ENCODE results near the gene SLC6A16.
"Not testable (repeated sequence)": the region's sequence is repeated elsewhere in the genome, so short reads cannot be mapped to it uniquely, and the experiment has no call there.

Gene SLC6A16

GRCh38 chr19:49328741-49329140, 3.8 kb upstream of the SLC6A16 start:
- DNase-seq = no peak

DNA sequence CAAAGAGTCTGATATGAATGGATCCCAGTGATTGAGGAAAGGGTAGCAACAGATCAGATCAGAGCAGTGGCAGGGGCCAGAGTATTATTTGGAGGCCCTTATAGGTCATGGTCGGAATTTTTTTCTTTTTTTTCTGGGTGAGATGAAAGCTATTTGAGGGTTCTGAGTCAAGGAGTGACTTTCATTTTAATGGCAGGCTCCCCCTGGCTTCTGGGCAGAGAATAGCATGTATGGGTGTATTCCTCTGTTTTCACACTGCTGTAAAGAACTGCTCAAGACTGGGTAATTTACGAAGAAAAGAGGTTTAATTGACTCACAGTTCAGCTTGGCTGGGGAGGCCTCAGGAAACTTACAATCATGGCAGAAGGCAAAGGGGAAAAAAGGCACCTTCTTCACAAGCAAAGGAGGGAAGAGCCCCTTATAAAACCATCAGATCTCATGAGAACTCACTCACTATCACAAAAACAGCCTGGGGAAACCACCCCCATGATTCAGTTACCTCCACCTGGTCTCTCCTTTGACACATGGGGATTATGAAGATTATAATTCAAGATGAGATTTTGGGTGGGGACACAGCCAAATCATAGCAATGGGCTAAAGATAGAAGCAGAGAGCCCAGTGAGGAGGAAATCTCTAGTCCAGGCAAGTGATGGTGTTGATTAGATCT, 3.0 kb upstream of the SLC6A16 start:
- DNase-seq = peak; percentile 53 to 61

DNA sequence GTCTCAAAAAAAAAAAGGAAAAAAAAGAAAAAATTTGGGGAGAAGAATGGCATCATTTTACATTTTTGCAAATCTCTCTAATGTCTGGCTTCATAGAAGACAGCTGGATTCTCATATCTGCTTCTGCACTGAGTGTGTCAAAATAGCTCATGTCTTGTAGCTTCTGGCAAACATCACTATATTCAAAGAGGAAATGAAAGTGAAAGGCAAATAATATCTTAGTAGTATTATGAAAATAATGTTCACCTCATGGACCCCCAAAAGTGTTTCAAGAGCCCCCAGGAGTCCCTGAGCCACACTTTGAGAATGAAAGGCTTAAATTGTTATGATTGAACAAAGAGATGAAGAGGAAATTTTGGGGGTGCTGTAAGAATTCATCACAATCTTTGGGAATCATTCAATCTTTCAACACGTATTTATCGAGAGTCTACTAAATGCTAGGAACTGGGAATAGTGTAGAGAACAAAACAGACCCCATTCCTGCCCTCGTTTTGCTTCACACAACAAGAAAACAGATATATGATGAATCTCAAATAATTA, 1.2 kb upstream of the SLC6A16 start:
- DNase-seq = no peak

GRCh38 chr19:49325756-49326155, 765 bp upstream of the SLC6A16 start:
- not testable (repeated sequence) for DNase-seq

- DNase-seq = no peak
These were observed 6.7 kb downstream of the SLC6A16 start for GRCh38 chr19:49318296-49318695.

DNA sequence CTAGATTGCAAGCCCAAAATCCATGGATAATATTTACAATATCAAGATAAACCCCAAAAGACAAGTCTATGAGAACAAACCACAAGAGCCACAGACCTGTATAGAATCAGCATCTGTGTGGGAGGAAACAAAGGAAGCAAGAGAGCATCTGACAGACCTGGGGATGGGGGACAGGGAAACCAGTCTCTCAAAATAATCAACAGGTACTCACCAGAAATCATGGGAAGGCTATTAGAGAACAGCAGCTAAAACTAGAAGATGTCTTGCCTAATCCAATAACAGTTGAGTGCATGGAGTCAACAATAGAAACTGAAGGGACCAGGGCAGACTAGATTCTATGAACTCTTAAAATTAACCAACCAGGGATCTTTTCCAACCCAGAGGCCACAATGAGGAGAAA, 8.7 kb downstream of the SLC6A16 start:
- DNase-seq = no peak

DNA sequence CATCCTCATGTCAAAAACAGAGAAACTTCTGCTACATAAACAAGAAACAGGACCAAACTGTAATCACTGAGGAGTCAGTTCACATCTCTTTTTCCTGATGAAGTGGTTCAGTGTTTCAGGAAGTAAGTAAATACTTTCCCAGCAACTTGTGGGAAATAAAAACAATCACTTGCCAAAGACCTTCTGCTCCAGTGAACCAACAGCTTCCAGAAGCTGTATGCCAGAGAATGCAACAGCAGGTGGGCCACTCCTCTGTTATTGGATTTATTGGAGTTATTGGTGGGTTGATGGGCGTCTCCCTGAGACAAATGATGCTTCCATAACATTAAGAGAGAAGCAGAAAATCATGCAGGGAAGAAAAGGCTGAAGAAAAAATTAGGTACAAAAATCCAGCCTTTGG, 9.9 kb downstream of the SLC6A16 start:
- no peak for DNase-seq

GRCh38 chr19:49309087-49309486, 15.9 kb downstream of the SLC6A16 start:
- no peak for DNase-seq

DNA sequence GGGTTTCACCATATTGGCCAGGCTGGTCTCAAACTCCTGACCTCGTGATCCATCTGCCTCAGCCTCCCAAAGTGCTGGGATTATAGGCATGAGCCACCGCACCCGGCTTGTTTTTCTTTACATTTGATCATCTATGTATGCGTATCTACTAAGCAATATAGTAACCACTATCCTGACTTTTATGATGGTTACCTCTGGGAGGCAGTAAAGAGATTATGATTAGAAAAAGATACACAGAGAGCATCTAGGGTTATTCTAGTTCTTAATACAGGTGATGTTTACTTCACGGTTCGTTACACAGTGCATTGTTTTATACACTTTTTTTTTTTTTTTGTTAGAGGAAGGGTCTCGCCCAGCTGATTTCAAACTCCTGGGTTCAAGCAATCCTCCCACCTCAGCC, 18.3 kb downstream of the SLC6A16 start:
- DNase-seq = not testable (repeated sequence)

- no peak for DNase-seq
These were observed 23.1 kb downstream of the SLC6A16 start for GRCh38 chr19:49301866-49302252.

DNA sequence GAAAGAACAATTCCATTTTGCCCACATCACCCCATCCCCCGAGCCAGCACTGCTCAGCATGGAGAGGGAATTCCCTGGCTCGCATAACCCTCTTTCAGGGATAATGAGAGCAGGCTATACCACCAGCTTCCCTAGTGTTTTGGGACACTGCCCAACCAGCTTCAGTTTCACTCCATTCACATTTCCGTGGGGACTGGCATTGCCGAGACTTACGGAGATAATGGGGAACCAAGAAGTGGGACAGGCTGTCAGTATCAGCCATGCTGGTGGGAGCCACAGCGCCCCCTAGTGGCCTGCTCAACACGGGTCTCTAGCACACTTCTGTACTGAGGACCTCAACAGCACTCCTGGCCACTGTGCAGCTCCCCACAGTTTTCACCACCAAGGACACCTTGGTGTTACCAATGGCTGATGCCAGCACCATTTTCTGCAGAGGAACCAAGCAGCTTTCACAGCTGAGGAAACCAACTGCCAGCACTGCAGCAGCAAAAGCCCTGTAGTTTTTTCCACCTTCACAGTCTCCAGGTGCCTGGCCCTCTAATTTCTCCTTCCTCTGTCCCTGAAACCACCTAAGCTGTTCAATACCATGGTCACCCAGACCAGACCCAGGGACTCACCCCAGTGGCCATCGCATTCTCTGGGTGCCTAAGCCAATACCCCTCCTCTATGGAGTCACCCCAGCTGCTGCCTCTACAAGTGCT, 23.7 kb downstream of the SLC6A16 start:
- peak; percentile 87 to 91 for DNase-seq

GRCh38 chr19:49298653-49299052, 26.3 kb downstream of the SLC6A16 start:
- not testable (repeated sequence) for DNase-seq

DNA sequence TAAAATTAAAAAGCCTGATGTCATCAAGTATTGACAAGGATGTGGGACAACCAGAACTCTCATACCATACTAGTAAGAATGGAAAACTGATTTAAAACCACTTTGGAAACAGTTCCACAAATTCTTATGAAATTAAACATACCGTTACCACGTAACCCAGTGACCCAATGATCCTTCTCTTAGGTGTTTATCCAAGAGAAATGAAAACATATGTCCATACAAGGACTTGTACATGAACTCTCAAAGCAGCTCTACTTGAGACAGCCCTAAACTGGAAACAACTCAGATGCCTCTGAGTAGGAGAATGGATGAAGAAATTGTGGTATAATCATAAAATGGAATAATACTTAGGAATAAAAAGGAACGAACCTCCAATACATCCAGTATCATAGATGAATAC, 27.6 kb downstream of the SLC6A16 start:
- no peak for DNase-seq

GRCh38 chr19:49295208-49295880, 29.6 kb downstream of the SLC6A16 start:
- DNase-seq = no peak

GRCh38 chr19:49294401-49294800, 30.6 kb downstream of the SLC6A16 start:
- no peak for DNase-seq

DNA sequence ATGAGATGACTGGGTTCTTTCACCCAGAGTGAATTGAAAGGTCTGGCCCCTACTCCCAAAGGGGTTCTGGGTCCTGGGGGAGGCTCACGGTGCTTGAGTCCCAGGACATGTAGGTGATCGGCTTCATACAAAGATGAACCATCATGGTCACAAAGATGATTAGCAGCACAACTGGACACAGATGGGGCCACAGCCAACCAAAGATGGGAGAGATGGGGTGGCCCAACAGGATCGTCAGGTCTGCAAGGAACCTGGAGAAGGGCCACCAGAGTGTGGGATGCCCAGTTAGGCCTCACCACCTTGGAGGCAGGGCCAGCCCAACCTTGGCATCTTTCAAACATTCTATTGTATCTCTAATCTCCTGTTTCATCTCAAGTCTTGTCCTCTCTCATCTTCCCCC, 34.5 kb downstream of the SLC6A16 start:
- DNase-seq = no peak

- not testable (repeated sequence) for DNase-seq
These were observed 35.7 kb downstream of the SLC6A16 start for GRCh38 chr19:49289286-49289685.

DNA sequence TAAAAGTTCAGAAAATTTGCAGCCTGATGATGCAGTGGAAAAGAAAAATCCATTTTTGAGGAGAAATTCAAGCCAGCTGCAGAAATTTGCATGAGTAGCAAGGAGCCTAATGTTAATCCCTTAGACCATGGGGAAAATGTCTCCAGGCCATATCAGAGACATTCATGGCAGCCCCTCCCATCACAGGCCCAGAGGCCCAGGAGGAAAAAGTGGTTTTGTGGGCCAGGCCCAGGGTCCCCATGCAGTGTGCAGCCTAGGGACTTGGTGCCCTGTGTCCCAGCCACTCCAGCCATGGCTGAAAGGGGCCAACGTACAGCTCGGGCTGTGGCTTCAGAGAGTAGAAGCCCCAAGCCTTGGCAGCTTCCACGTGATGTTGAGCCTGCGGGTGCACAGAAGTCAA, 36.8 kb downstream of the SLC6A16 start:
- DNase-seq = not testable (repeated sequence)

GRCh38 chr19:49287141-49287770, 37.7 kb downstream of the SLC6A16 start:
- DNase-seq = no peak

DNA sequence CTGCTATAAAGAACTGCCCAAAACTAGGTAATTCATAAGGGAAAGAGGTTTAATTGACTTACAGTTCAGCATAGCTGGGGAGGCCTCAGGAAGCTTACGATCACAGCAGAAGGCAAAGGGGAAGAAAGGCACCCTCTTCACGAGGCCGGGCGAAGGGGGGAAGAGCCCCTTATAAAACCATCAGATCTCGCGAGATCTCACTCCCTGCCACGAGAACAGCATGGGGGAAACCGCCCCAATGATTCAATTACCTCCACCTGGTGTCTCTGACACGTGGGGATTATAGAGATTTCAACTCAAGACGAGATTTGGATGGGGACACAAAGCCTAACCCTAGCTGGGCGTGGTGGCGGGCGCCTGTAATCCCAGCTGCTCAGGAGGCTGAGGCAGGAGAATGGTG, 42.8 kb downstream of the SLC6A16 start:
- DNase-seq = no peak

DNA sequence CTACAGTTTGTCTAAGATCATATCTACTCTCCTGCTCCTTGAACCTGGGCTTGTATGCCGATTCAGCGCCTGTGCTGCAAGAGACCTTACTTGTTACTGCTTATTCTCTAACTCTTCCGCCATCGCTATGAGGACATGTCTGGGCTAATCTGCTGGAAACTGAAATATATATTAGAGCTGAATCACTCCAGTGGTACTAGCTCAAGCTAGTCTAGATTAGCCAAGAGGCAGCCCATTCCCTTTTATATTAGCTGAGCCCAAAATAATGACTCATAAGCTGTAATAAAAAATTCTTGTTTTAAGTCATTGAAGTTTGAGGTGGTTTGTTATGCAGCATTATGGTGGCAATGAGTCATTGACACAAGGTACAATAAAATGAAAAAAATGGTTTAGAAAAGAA, 52.8 kb downstream of the SLC6A16 start:
- no peak for DNase-seq

GRCh38 chr19:49271080-49271753, 53.8 kb downstream of the SLC6A16 start:
- no peak for DNase-seq

GRCh38 chr19:49266409-49266808, 58.6 kb downstream of the SLC6A16 start:
- DNase-seq = peak; percentile 58 to 72

All from stimulated activated CD4-positive, alpha-beta T cell treated with anti-CD3 and anti-CD28 coated beads, Interleukin-2, amount 100 ng/mL, for 24 hours (primary cell).